HepG2 (cell line): ENCODE data around the gene OR2H1. TPM values are rescaled to one million over a fixed set of nuclear protein-coding genes. Genes with fewer than 3 reads are reported as not detected.

Experiments used
- ATAC-seq: fragments of 200-7000 bp; cut with Tn5 transposase; 3 replicates; pipeline ENCODE4 v1.9.1; 2020; ENCODE audit warnings: mild to moderate bottlenecking, moderate library complexity
- BruUV-seq: library from RNA; stranded (reverse); fragments of 400-500 nt; replicated peaks from 2 replicates; lab custom pipeline; 2021; lab: Mats Ljungman, UMichigan
- CTCF ChIA-PET: fragments of 300-600 bp; formaldehyde crosslinking; extraction: SDS; loops from one replicate; lab custom pipeline; 2021; ENCODE audit warnings: low total read pairs, inconsistent platforms, low intra/inter-chr PET ratio; lab: Yijun Ruan, JAX
- POLR2A ChIA-PET: fragments of 350-600 bp; sonication (Branson Sonifier 250); formaldehyde crosslinking; loops from one replicate; lab custom pipeline; 2020; ENCODE audit warnings: antibody characterized with exemption, inconsistent platforms; lab: Yijun Ruan, JAX
- DNase-seq: peaks from one replicate; pipeline ENCODE4 v3.0.0-alpha.2; 2015; ENCODE audit warnings: low spot score
- FAIRE-seq: peaks from 3 replicates; lab custom pipeline; 2011; peaks lifted over from hg19 to GRCh38; lab: Jason Lieb, UNC
- H2AFZ ChIP-seq: one replicate; pipeline ENCODE4 v1.6.1; 2011; ENCODE audit warnings: low read length, inconsistent platforms
- H3K27ac ChIP-seq: fragments of 300-600 bp; 3 replicates; pipeline ENCODE4 v1.8.0; 2011; ENCODE audit warnings: mixed run types, mild to moderate bottlenecking, mixed read lengths, low read length, inconsistent platforms; ENCODE audit not compliant: insufficient read depth; ENCODE audit errors: extremely low read length
- H3K27me3 ChIP-seq, 2 experiments: fragments of 200-600 bp in 1 of 2; 2 replicates in 1 of 2; 3 replicates in 1 of 2; pipeline versions ENCODE4 v1.6.0 to v1.8.0; 2011; ENCODE audit warnings: low read length in 2 of 2, mild to moderate bottlenecking in 2 of 2, moderate library complexity in 2 of 2, inconsistent platforms in 1 of 2; ENCODE audit not compliant: insufficient read depth in 2 of 2, control insufficient read depth in 1 of 2
- H3K36me3 ChIP-seq, 2 experiments: fragments of 200-600 bp in 1 of 2; replicated peaks in 1 of 2; 2 replicates in 1 of 2; 3 replicates in 1 of 2; pipeline versions ENCODE4 v1.5.1 to v1.8.0; 2011; ENCODE audit warnings: low read length in 2 of 2, inconsistent platforms in 1 of 2; ENCODE audit not compliant: insufficient read depth in 2 of 2, control insufficient read depth in 1 of 2
- H3K4me1 ChIP-seq: 2 replicates; pipeline ENCODE4 v1.5.1; 2012; ENCODE audit warnings: low read length, inconsistent platforms; ENCODE audit not compliant: insufficient read depth
- H3K4me2 ChIP-seq: 2 replicates; pipeline ENCODE4 v1.6.0; 2011; ENCODE audit warnings: low read depth, low read length, inconsistent platforms
- H3K4me3 ChIP-seq, 3 experiments: fragments of 200-600 bp in 1 of 3; sonication (generic), shearing (Covaris generic) in 1 of 3; replicated peaks in 1 of 3; 2 replicates each; pipeline ENCODE4 v1.5.1; 2011 to 2016; ENCODE audit warnings: low read length in 3 of 3, inconsistent platforms in 2 of 3, low read depth in 2 of 3, mild to moderate bottlenecking in 2 of 3, control low read depth in 1 of 3, mixed read lengths in 1 of 3; ENCODE audit not compliant: insufficient read depth in 1 of 3
- H3K79me2 ChIP-seq: one replicate; pipeline ENCODE4 v1.6.1; 2011; ENCODE audit warnings: low read length, inconsistent platforms; ENCODE audit not compliant: insufficient read depth
- H3K9ac ChIP-seq: 2 replicates; pipeline ENCODE4 v1.6.0; 2011; ENCODE audit warnings: mild to moderate bottlenecking, low read depth, low read length, inconsistent platforms; ENCODE audit not compliant: insufficient read depth
- H3K9me3 ChIP-seq: 2 replicates; pipeline ENCODE4 v1.5.1; 2012; ENCODE audit warnings: mild to moderate bottlenecking, low read length
- H4K20me1 ChIP-seq: 2 replicates; pipeline ENCODE4 v1.6.0; 2011; ENCODE audit warnings: inconsistent platforms, mild to moderate bottlenecking, low read length, moderate library complexity; ENCODE audit not compliant: insufficient read depth
- AKAP8 ChIP-seq: sonication (generic); formaldehyde crosslinking; IDR thresholded peaks from 2 replicates; pipeline ENCODE4 v1.5.1; 2020; ENCODE audit warnings: mild to moderate bottlenecking, missing genetic modification reagents
- ELF3 ChIP-seq: IDR thresholded peaks from 2 replicates; pipeline ENCODE4 v1.6.1; 2016; ENCODE audit warnings: missing genetic modification reagents, missing compliant biosample characterization
- EZH2 ChIP-seq: conservative IDR thresholded peaks from 2 replicates; pipeline ENCODE4 v1.6.1; 2012; ENCODE audit warnings: mild to moderate bottlenecking, low read depth, low read length, moderate library complexity
- KAT8 ChIP-seq: IDR thresholded peaks from 2 replicates; pipeline ENCODE4 v1.6.1; 2016; ENCODE audit warnings: missing genetic modification reagents, missing compliant biosample characterization
- MNT ChIP-seq: fragments of 450-650 bp; IDR thresholded peaks from 2 replicates; pipeline ENCODE4 v1.6.1; 2016
- NCOA5 ChIP-seq: sonication (generic); formaldehyde crosslinking; IDR thresholded peaks from 2 replicates; pipeline ENCODE4 v1.4.0; 2020; ENCODE audit warnings: missing genetic modification reagents
- NR2F6 ChIP-seq, 2 experiments: IDR thresholded peaks; 2 replicates each; pipeline ENCODE4 v1.6.1; 2016; ENCODE audit warnings: antibody characterized with exemption in 1 of 2, mild to moderate bottlenecking in 1 of 2
- RAD21 ChIP-seq: fragments of 450-650 bp; formaldehyde crosslinking; IDR thresholded peaks from 2 replicates; pipeline ENCODE4 v1.5.0; 2020; ENCODE audit warnings: mild to moderate bottlenecking
- SCMH1 ChIP-seq: sonication (generic); formaldehyde crosslinking; IDR thresholded peaks from 2 replicates; pipeline ENCODE4 v1.9.0; 2021; ENCODE audit warnings: missing genetic modification reagents, mild to moderate bottlenecking, borderline replicate concordance
- SIN3B ChIP-seq: fragments of 150-350 bp; IDR thresholded peaks from 2 replicates; pipeline ENCODE4 v1.6.1; 2014; ENCODE audit warnings: low read length
- SOX13 ChIP-seq, 3 experiments: fragments of 450-650 bp in 1 of 3; sonication (generic) in 1 of 3; formaldehyde crosslinking in 1 of 3; IDR thresholded peaks in 2 of 3; conservative IDR thresholded peaks in 1 of 3; 2 replicates each; pipeline versions ENCODE4 v1.5.0 to v1.6.1; 2016 to 2020; ENCODE audit warnings: antibody characterized with exemption in 1 of 3, mild to moderate bottlenecking in 1 of 3, missing compliant biosample characterization in 1 of 3, missing genetic modification reagents in 1 of 3, moderate library complexity in 1 of 3
- XBP1 ChIP-seq: sonication (generic); formaldehyde crosslinking; IDR thresholded peaks from 2 replicates; pipeline ENCODE4 v1.5.0; 2020; ENCODE audit warnings: missing genetic modification reagents
- ZBTB2 ChIP-seq: sonication (generic); formaldehyde crosslinking; IDR thresholded peaks from 2 replicates; pipeline ENCODE4 v1.8.0; 2022; ENCODE audit warnings: low read depth, missing genetic modification reagents
- ZFP36L1 ChIP-seq: sonication (generic); formaldehyde crosslinking; IDR thresholded peaks from 2 replicates; pipeline ENCODE4 v1.8.0; 2022; ENCODE audit warnings: mild to moderate bottlenecking, missing genetic modification reagents, moderate library complexity
- ZHX1 ChIP-seq: sonication (generic); formaldehyde crosslinking; IDR thresholded peaks from 2 replicates; pipeline ENCODE4 v1.8.1; 2022; ENCODE audit warnings: low read depth, mild to moderate bottlenecking, missing genetic modification reagents
- ZMYM2 ChIP-seq: sonication (generic); formaldehyde crosslinking; IDR thresholded peaks from 2 replicates; pipeline ENCODE4 v1.8.0; 2022; ENCODE audit warnings: mild to moderate bottlenecking, missing genetic modification reagents
- ZNF597 ChIP-seq: sonication (generic); formaldehyde crosslinking; IDR thresholded peaks from 2 replicates; pipeline ENCODE4 v1.5.0; 2020; ENCODE audit warnings: missing genetic modification reagents
- ZNF737 ChIP-seq: sonication (generic); formaldehyde crosslinking; IDR thresholded peaks from 2 replicates; pipeline ENCODE4 v1.5.0; 2020; ENCODE audit warnings: missing genetic modification reagents, mild to moderate bottlenecking, borderline replicate concordance
- ZNF879 ChIP-seq: sonication (generic); formaldehyde crosslinking; IDR thresholded peaks from 2 replicates; pipeline ENCODE4 v1.8.1; 2023; ENCODE audit warnings: missing genetic modification reagents
- ZSCAN12 ChIP-seq: sonication (generic); formaldehyde crosslinking; IDR thresholded peaks from 2 replicates; pipeline ENCODE4 v1.9.0; 2021; ENCODE audit warnings: mild to moderate bottlenecking, missing genetic modification reagents
- WGBS: methylation state at CpG from one replicate; pipeline ENCODE4 v1.1.6; 2017; ENCODE audit warnings: low lambda C conversion rate; 5-methylcytosine and 5-hydroxymethylcytosine counted together
- in situ Hi-C: cut with HindIII; loops from 2 replicates; pipeline ENCODE4 v1.10.0; 2017; ENCODE audit warnings: low pct_unique_long_range_greater_than_20kb; ENCODE audit not compliant: extremely low pct_ligation_motif_present
- intact Hi-C: fragments of 100-400 bp; cut with micrococcal nuclease; formaldehyde crosslinking; loops from one replicate; pipeline ENCODE4 v1.10.0; 2022; ENCODE audit not compliant: unreplicated experiment
- polyA plus RNA-seq, 8 experiments: library from polyadenylated mRNA; depleted of rRNA in 3 of 8; stranded (reverse) in 7 of 8; unstranded in 1 of 8; fragments of >200 nt; fragmentation: Illumina TruSeq in 4 of 8; extraction: Trizol in 4 of 8; gene quantifications; 2 replicates each; pipeline versions ENCODE4 v1.2.1 to v1.2.3, GENCODE V29; 2011 to 2016; ENCODE audit warnings: low read depth in 4 of 8, missing spikeins in 1 of 8, mixed read lengths in 1 of 8; ENCODE audit not compliant: insufficient read depth in 1 of 8
- total RNA-seq, 5 experiments: library from RNA; depleted of rRNA; stranded (reverse); fragments of >200 nt; fragmentation: Illumina TruSeq; extraction: Trizol; gene quantifications; 2 replicates each; pipeline ENCODE4 v1.2.3, GENCODE V29; 2016; ENCODE audit warnings: low read depth in 1 of 5

Gene OR2H1
- total and polyA plus RNA-seq, 2 of the 13 experiments (the other 11 are each of a cell fraction or from before 2014, with no cell fraction given), result 0.15 TPM; not detected in 1

- no peaks in the 10 kb centered on the region for H4K20me1 ChIP-seq
- intact Hi-C loops, result no loop called here
- ChIA-PET POLR2A (no interaction called here), CTCF (no interaction called here)
- DNase-seq, result peak; percentile 15
- ATAC-seq, result peak; percentile 68
- no peaks in the 10 kb centered on the region for H3K4me1 ChIP-seq
- H3K79me2 ChIP-seq, result no peaks in the 10 kb centered on the region
- H3K4me3 ChIP-seq, result no peak overlapping the region
- H2AFZ ChIP-seq, result no peak overlapping the region
- H3K4me2 ChIP-seq, result no peak overlapping the region
- FAIRE-seq, result peak; percentile 64
- no peak for TF ChIP-seq ZNF737 (CRISPR knock-in tag)
- no peak for TF ChIP-seq SCMH1 (CRISPR knock-in tag)
- TF ChIP-seq SIN3B, result no peak
- TF ChIP-seq ZMYM2, result no peak
- no peak for TF ChIP-seq ELF3
- TF ChIP-seq XBP1 (CRISPR knock-in tag), result no peak
- TF ChIP-seq RAD21, result no peak
- no peak for TF ChIP-seq ZNF879
- TF ChIP-seq ZSCAN12 (CRISPR knock-in tag), result no peak
- no peak for TF ChIP-seq ZFP36L1 (CRISPR knock-in tag)
- no peak for TF ChIP-seq SOX13 (IDR thresholded peaks at IDR 0.05)
- no peak for TF ChIP-seq SOX13 (CRISPR knock-in tag; conservative IDR thresholded peaks at IDR 0.05 in 1 of 2, IDR thresholded peaks at IDR 0.05 in 1 of 2)
- TF ChIP-seq ZHX1, result no peak
- TF ChIP-seq EZH2, result no peak
- no peak for TF ChIP-seq ZNF597 (CRISPR knock-in tag)
- no peak for TF ChIP-seq NR2F6 (IDR thresholded peaks at IDR 0.05)
- TF ChIP-seq NR2F6 (CRISPR knock-in tag; IDR thresholded peaks at IDR 0.05), result no peak
- no peak for TF ChIP-seq KAT8 (CRISPR knock-in tag)
- TF ChIP-seq MNT, result no peak
- TF ChIP-seq NCOA5, result no peak
- no peak for TF ChIP-seq AKAP8 (CRISPR knock-in tag)
- no peak for TF ChIP-seq ZBTB2 (CRISPR knock-in tag)
- TF ChIP-seq, all 625 proteins: peak for 0
- Histone ChIP-seq H3K27ac (no peak overlapping the region), H3K36me3 (no peaks in the 10 kb centered on the region), H3K9ac (no peak overlapping the region), H3K9me3 (no peaks in the 10 kb centered on the region), H3K27me3 (peaks cover 0 to 17% of the 10 kb centered on the region in 2 experiments; a peak in 2 of 5 replicates)
- in situ Hi-C loops, result no loop called here
- 4% methylated on average over 4 of the region's 4 CpGs for WGBS
- BruUV-seq, result no TSS peak
These were observed 53.2 kb downstream of the OR2H1 start for GRCh38 chr6:29510202-29510601.
